Spleen (tissue), 13 donors: Measurements from ENCODE around the gene NBPF19. TPM values are rescaled to one million over a fixed set of nuclear protein-coding genes. Genes with fewer than 3 reads are reported as not detected.
"Not testable (repeated sequence)": the region's sequence is repeated elsewhere in the genome, so short reads cannot be mapped to it uniquely, and the experiment has no call there.

Source experiments
- DNase-seq: peaks from one replicate; pipeline ENCODE4 v3.0.0-alpha.2; 2020
- H3K27ac ChIP-seq, 8 donors: fragments of 200-600 bp; sonication (generic) in 7 of 8; 1 replicate in 4 of 8; 2 replicates in 4 of 8; pipeline versions ENCODE4 v1.5.0 to v1.8.0; 2016 to 2021; ENCODE audit warnings: inconsistent platforms in 4 of 8, mild to moderate bottlenecking in 4 of 8, moderate library complexity in 1 of 8
- H3K27me3 ChIP-seq, 7 donors: fragments of 200-600 bp; sonication (generic) in 6 of 7; replicated peaks in 1 of 7; 1 replicate in 4 of 7; 2 replicates in 3 of 7; pipeline versions ENCODE4 v1.5.0 to v1.8.0; 2016 to 2021; ENCODE audit warnings: inconsistent platforms in 3 of 7, mild to moderate bottlenecking in 1 of 7
- H3K36me3 ChIP-seq, 6 donors: fragments of 200-600 bp; sonication (generic) in 5 of 6; 1 replicate in 4 of 6; 2 replicates in 2 of 6; pipeline versions ENCODE4 v1.5.0 to v1.8.0; 2016 to 2021; ENCODE audit warnings: inconsistent platforms in 2 of 6
- H3K4me1 ChIP-seq, 6 donors: fragments of 200-600 bp; sonication (generic) in 5 of 6; 1 replicate in 3 of 6; 2 replicates in 3 of 6; pipeline versions ENCODE4 v1.5.0 to v1.8.0; 2016 to 2021; ENCODE audit warnings: inconsistent platforms in 3 of 6
- H3K4me3 ChIP-seq, 8 donors: fragments of 200-600 bp; sonication (generic) in 7 of 8; 1 replicate in 4 of 8; 2 replicates in 4 of 8; pipeline versions ENCODE4 v1.5.0 to v1.8.0; 2016 to 2021; ENCODE audit warnings: inconsistent platforms in 4 of 8, mild to moderate bottlenecking in 4 of 8, moderate library complexity in 2 of 8
- H3K9me3 ChIP-seq, 8 donors: fragments of 200-600 bp; sonication (generic) in 7 of 8; 1 replicate in 4 of 8; 2 replicates in 4 of 8; pipeline versions ENCODE4 v1.5.0 to v1.8.0; 2016 to 2021; ENCODE audit warnings: inconsistent platforms in 4 of 8
- CTCF ChIP-seq, 11 experiments: fragments of 200-600 bp in 7 of 11; fragments of 450-650 bp in 4 of 11; sonication (generic) in 4 of 11; IDR thresholded peaks in 8 of 11; conservative IDR thresholded peaks in 3 of 11; 1 replicate in 7 of 11; 2 replicates in 4 of 11; pipeline versions ENCODE4 v1.4.0 to v1.8.0; 2016 to 2021; ENCODE audit warnings: antibody characterized with exemption in 11 of 11, inconsistent platforms in 4 of 11, mild to moderate bottlenecking in 1 of 11
- POLR2AphosphoS5 ChIP-seq, 3 donors: sonication (generic); formaldehyde crosslinking; IDR thresholded peaks; one replicate each; pipeline ENCODE4 v1.5.1; 2017; ENCODE audit warnings: antibody characterized with exemption in 3 of 3
- WGBS, 5 donors: extraction: QIAGEN DNeasy Blood & Tissue Kit in 3 of 5; methylation state at CpG; one replicate each; pipeline versions ENCODE4 v1.1.5 to v1.1.7; 2013 to 2018; 5-methylcytosine and 5-hydroxymethylcytosine counted together
- intact Hi-C: fragments of 100-400 bp; cut with DNase I; formaldehyde crosslinking; loops from one replicate; pipeline ENCODE4 v1.15.0; 2023; ENCODE audit warnings: low total_unique reads
- long read RNA-seq, 2 donors: transcript quantifications; one replicate each; lab custom pipeline, GENCODE V29; 2026
- polyA plus RNA-seq, 3 donors: library from polyadenylated mRNA; stranded (reverse); fragments of 200-250 nt; gene quantifications; one replicate each; pipeline ENCODE4 v1.2.1, GENCODE V29; 2013
- total RNA-seq, 7 donors: library from RNA; depleted of rRNA in 3 of 7; stranded (reverse); fragments of >200 nt in 3 of 7; fragmentation: NEBNext Ultra II Directional in 4 of 7; extraction: Animal tissue kit (Norgen Biotek cat#: 25700) in 4 of 7; gene quantifications; one replicate each; pipeline versions ENCODE4 v1.1.0 to v1.2.1, GENCODE V29; 2016 to 2021
- donor health status: healthy with polysubstance abuse.
- donor health status: DM: no; HTN: no; CAD: no; lungs with moderate emphysema.
- donor health status: DM: no; HTN: no; CAD: no.
- donor health status: Bipolar disorder and iron deficiency.
- donor health status: healthy.
- donor health status: DM: no; HTN: no; CAD: no.
- donor health status: DM: yes; HTN: yes; CAD: no.

NBPF19 gene
- 10 to 100 TPM; 19.0 to 60.7 (median 39.4) TPM for total RNA-seq
- polyA plus RNA-seq: 1 to 10 TPM; 2.5 to 4.7 (median 3.0) TPM
- long read RNA-seq, donor 1: 0 reads
- long read RNA-seq, donor 2: 0 reads

GRCh38 chr1:149474745-149475144, at the start of gene NBPF19:
Gene NBPF19, plus strand, starts transcription at chr1:149475045. Its CDS starts 888 bp downstream, at chr1:149475933.
- H3K4me1 ChIP-seq, H3K27ac ChIP-seq, H3K9me3 ChIP-seq, H3K4me3 ChIP-seq, intact Hi-C loops, DNase-seq, H3K27me3 ChIP-seq: not testable (repeated sequence)
- H3K36me3 ChIP-seq: peaks cover 0 to 22% (median 0%) of the 10 kb centered on the region in 6 donors
- WGBS, 5 donors: 50 to 89% (median 80%) methylated on average over 1 of the region's 2 CpGs

DNA sequence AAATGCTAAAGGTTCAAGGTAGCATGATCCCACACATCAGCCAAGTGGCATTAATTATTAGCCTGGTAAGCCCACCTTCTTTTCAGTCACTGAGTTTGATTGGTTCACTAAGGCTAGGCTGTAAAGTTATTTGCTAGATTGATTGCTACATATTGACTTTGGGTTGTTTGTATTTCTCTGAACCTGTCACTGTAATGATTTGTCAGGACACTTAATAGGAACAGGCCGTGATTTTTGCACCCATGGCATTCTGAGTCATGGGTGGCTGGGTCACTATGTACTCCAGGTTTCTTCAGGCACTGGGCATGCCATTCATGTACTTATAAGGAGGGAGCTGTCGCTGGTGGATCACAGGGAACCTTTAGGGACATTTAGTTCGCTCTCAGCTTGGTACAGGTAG, 46.5 kb upstream of the NBPF19 start:
- DNase-seq, intact Hi-C loops, H3K9me3 ChIP-seq, H3K27ac ChIP-seq, H3K27me3 ChIP-seq, H3K4me3 ChIP-seq, H3K4me1 ChIP-seq, H3K36me3 ChIP-seq: not testable (repeated sequence)
- WGBS, 5 donors: 79 to 83% (median 83%) methylated on average over 1 to 2 of the region's 3 CpGs; no CpG with 5 or more reads in 2 of the 5 donors

DNA sequence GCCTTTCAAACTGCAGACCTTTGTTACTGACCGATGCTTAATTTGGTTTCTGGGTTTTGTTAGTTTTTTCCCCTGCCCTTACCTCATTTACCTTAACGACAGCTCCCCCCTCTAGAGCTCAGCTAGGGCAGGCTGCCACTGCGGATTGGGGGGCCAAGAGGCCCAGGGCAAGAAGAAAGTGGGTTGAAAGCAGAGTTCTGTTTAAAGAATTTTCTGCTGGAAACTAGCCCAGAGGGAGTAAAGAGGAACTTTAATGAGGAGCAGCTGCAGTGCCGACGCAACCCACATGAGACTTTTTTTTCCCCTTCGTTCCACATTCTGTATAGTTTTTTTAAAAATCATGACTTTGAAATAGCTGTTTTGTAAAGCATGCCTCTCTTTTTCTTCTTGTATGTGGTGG, 29.4 kb upstream of the NBPF19 start:
- H3K4me1 ChIP-seq: not testable (repeated sequence)

DNA sequence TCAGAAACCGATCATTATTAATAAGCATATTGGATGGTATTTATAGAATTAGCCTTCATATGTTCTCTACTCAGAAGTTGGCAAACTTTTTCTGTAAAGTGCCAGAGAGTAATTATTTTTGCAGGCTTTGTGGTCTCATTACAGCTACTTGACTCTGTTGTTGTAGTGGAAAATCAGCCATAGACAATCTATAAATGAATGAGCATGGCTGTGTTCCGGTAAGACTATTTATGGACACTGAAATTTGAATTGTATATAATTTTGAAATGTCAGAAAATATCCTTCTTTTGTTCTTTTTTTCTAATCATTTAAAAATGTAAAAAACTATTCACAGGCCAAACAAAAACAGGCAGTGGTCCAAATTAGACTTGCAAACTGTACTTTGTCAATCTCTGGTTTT, 22.6 kb upstream of the NBPF19 start:
- DNase-seq, intact Hi-C loops, H3K9me3 ChIP-seq, H3K4me1 ChIP-seq, H3K27me3 ChIP-seq, H3K36me3 ChIP-seq, H3K27ac ChIP-seq, H3K4me3 ChIP-seq: not testable (repeated sequence)
- WGBS, 5 donors: 60 to 75% (median 73%) methylated on average over 1 of the region's 2 CpGs; no CpG with 5 or more reads in 1 of the 5 donors

More for the DNA sequence above, 29.4 kb upstream of the NBPF19 start:
- WGBS, 5 donors: 0 to 18% (median 13%) methylated on average over 3 to 5 of the region's 6 CpGs
- peak; percentile 71 for DNase-seq
- H3K36me3 ChIP-seq, intact Hi-C loops, H3K9me3 ChIP-seq, H3K27me3 ChIP-seq: not testable (repeated sequence)
- Histone ChIP-seq H3K27ac (peak overlapping the region in 7 of 8 donors; percentile 41 to 76 (median 58)), H3K4me3 (peak overlapping the region in 1 of 8 donors; percentile 28)

- H3K27ac ChIP-seq, H3K4me3 ChIP-seq, H3K9me3 ChIP-seq, H3K4me1 ChIP-seq, H3K27me3 ChIP-seq, intact Hi-C loops, H3K36me3 ChIP-seq, DNase-seq: not testable (repeated sequence)
- WGBS, 5 donors: no CpG with 5 or more reads among the region's 1 CpG
Observed at GRCh38 chr1:149452652-149453051, 22.2 kb upstream of the NBPF19 start.

DNA sequence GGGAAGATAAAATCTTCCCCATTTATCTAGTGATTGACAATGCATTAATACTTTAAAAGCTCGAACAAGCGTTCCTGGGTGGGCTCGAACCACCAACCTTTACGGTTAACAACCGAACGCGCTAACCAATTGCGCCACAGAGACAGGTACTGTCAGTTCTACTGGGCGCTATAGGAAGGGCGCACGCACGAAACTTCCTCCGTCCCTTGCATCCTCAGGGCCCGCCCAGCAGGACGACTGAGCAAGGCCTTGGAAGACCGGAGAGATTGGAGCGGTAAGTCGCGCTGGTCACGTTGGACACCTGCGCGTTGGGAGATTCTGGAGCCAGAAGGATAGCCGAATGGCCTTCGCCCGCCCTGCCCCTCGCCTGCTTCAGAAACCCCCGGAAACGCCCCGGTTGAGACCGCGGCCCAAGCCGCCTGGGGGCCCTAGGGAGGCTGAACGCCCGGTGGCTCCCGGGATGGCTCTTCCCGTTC, 83.5 kb downstream of the NBPF19 start:
- intact Hi-C loops, H3K36me3 ChIP-seq, H3K27me3 ChIP-seq, H3K9me3 ChIP-seq, H3K4me1 ChIP-seq: not testable (repeated sequence)
- peak; percentile 82 for DNase-seq
- peak; percentile 54 to 81 (median 74) for TF ChIP-seq POLR2AphosphoS5 (IDR thresholded peaks at IDR 0.05)
- TF ChIP-seq CTCF (IDR thresholded peaks at IDR 0.05 in 8 of 11, conservative IDR thresholded peaks at IDR 0.05 in 3 of 11): peak in 2 of 11 experiments; percentile 7 to 22
- 0 to 2% (median 1%) methylated on average over 2 to 34 of the region's 36 CpGs for WGBS, 5 donors
- Histone ChIP-seq H3K27ac (peak overlapping the region; percentile 4 to 83 (median 78)), H3K4me3 (peak overlapping the region; percentile 31 to 70 (median 46))

DNA sequence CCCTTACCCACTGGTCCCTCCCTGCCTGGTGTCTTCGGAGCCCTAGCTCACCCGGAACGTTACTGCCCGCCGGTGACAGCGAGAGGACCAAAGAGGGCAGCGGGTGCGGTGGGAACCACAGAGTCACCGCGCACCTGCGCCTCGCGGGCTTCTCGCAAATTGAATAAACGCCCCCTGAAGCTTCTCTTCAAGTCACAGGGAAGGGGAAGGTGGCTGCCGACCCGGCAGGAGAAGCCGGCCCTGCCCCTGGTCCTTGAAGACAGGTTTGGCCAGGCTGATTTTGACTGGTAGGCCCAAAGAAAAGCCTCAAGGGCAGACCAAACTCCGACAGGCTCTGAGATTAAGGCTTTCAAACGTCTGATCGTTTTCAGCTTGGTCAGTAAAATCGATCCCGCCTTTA, 87.0 kb downstream of the NBPF19 start:
- H3K4me3 ChIP-seq, H3K9me3 ChIP-seq, H3K27ac ChIP-seq, intact Hi-C loops, H3K27me3 ChIP-seq, H3K36me3 ChIP-seq, H3K4me1 ChIP-seq: not testable (repeated sequence)
- DNase-seq: peak; percentile 59
- 96 to 99% (median 96%) methylated on average over 5 to 19 of the region's 23 CpGs; no CpG with 5 or more reads in 1 of the 5 donors for WGBS, 5 donors

DNA sequence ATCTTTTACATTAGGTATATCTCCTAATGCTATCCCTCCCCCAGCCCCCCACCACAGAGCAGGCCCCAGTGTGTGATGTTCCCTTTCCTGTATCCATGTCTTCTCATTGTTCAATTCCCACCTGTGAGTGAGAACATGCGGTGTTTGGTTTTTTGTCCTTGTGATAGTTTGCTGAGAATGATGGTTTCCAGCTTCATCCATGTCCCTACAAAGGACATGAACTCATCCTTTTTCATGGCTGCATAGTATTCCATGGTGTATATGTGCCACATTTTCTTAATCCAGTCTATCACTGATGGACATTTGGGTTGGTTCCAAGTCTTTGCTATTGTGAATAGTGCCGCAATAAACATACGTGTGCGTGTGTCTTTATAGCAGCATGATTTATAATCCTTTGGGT, 90.6 kb downstream of the NBPF19 start:
- intact Hi-C loops: not testable (repeated sequence)
- WGBS, 5 donors: 89 to 100% (median 100%) methylated on average over 1 of the region's 4 CpGs

GRCh38 chr1:149572763-149573162, 97.9 kb downstream of the NBPF19 start:
- DNase-seq, intact Hi-C loops, H3K4me3 ChIP-seq, H3K27me3 ChIP-seq, H3K9me3 ChIP-seq, H3K4me1 ChIP-seq, H3K36me3 ChIP-seq, H3K27ac ChIP-seq: not testable (repeated sequence)

More for the DNA sequence above, 90.6 kb downstream of the NBPF19 start:
- not testable (repeated sequence) for H3K4me3 ChIP-seq, H3K36me3 ChIP-seq, H3K9me3 ChIP-seq, H3K4me1 ChIP-seq, DNase-seq, H3K27me3 ChIP-seq, H3K27ac ChIP-seq
